ENCODE results near the gene TRIM27.
A peak's percentile ranks its signal among the peaks of the same experiment; 100 is the strongest.
"Not testable (repeated sequence)": the region's sequence is repeated elsewhere in the genome, so short reads cannot be mapped to it uniquely, and the experiment has no call there.

The TRIM27 gene

GRCh38 chr6:28864326-28864923 lies 59.4 kb downstream of the TRIM27 start:
- no peak for DNase-seq (ENCODE audit: low read depth in 2 of 2)

- peak; percentile 61 to 67 for DNase-seq (ENCODE audit: low read depth in 2 of 2)
Observed at GRCh38 chr6:28863604-28864325, 60.0 kb downstream of the TRIM27 start.

DNA sequence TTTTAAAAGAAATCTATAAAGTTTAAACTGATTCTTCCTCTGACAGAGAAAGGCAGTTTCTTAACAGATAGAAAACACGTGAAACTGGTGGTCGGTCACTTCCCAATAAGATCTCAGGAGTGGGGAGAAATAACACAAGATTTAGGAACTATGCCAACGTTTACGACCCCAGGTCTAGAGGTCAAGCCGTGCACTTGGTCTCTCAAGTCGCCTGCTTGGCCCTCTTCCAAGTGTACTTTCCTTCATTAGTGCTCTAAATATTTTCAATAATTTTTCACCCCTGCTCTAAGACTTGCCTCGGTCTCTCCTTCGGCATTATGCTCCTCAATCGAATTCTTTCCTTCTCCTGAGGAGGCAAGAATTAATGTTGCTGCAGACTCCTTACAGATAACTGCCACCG lies 61.7 kb downstream of the TRIM27 start:
- DNase-seq (ENCODE audit: low read depth in 2 of 2) = no peak

DNA sequence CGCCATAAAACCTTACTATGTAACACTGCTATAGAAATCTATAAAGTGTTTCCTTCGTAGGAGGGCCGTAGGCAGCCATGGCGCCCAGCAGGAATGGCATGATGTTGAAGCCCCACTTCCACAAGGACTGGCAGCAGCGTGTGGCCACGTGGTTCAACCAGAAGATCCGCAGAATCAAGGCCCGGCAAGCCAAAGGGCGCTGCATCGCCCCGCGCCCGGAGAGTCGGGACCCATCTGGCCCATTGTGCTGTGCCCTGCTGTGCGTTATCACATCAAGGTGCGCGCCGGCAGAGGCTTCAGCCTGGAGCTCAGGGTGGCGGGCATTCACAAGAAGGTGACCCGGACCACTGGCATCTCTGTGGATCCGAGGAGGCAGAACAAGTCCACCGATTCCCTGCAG lies 62.4 kb downstream of the TRIM27 start:
- no peak for DNase-seq (ENCODE audit: low read depth in 2 of 2)

GRCh38 chr6:28860581-28860980 lies 63.2 kb downstream of the TRIM27 start:
- no peak for DNase-seq (ENCODE audit: low read depth in 2 of 2)

GRCh38 chr6:28858963-28859362 lies 64.8 kb downstream of the TRIM27 start:
- no peak for DNase-seq (ENCODE audit: low read depth in 2 of 2)

- no peak for DNase-seq (ENCODE audit: low read depth in 2 of 2)
Observed at GRCh38 chr6:28856620-28857005, 67.2 kb downstream of the TRIM27 start.

- not testable (repeated sequence) for DNase-seq (ENCODE audit: low read depth in 2 of 2)
Observed at GRCh38 chr6:28854405-28854804, 69.4 kb downstream of the TRIM27 start.

Data from stimulated activated CD8-positive, alpha-beta memory T cell treated with anti-CD3 and anti-CD28 coated beads, Interleukin-15, amount 100 ng/mL, for 48 hours (primary cell).